MM.1S (cell line): ENCODE results near the gene XPO4.

Experiments used
- EZH2phosphoT487 ChIP-seq: fragments of 300-600 bp; sonication (generic); IDR thresholded peaks from 2 replicates; pipeline ENCODE4 v1.6.1; 2018; ENCODE audit warnings: antibody characterized with exemption, low read length
- TF ChIP-seq, protein P1 (sequence below): fragments of 300-600 bp; sonication (generic); IDR thresholded peaks from 2 replicates; pipeline ENCODE4 v1.5.1; 2016; ENCODE audit warnings: antibody characterized with exemption, low read length, mixed read lengths

DNA sequence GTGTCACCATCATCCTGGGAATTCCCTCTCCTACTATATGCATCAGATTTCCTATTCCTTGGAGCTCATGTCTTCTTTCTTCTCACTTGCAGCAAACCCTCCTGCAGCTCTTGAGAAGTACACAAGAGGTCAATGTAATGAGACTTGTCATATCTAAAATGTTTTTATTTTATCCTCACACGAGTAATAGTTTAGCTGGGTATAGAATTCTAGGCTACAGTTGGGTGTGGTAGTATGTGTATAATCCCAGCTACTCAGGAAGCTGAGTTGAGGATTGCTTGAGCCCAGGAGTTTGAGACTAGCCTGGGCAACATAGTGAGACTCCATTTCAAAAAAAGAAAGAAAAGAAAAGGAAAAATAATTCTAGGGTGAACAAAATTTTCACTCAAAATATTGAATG is 153.2 kb downstream of the XPO4 start:
- TF ChIP-seq, protein P1, sequence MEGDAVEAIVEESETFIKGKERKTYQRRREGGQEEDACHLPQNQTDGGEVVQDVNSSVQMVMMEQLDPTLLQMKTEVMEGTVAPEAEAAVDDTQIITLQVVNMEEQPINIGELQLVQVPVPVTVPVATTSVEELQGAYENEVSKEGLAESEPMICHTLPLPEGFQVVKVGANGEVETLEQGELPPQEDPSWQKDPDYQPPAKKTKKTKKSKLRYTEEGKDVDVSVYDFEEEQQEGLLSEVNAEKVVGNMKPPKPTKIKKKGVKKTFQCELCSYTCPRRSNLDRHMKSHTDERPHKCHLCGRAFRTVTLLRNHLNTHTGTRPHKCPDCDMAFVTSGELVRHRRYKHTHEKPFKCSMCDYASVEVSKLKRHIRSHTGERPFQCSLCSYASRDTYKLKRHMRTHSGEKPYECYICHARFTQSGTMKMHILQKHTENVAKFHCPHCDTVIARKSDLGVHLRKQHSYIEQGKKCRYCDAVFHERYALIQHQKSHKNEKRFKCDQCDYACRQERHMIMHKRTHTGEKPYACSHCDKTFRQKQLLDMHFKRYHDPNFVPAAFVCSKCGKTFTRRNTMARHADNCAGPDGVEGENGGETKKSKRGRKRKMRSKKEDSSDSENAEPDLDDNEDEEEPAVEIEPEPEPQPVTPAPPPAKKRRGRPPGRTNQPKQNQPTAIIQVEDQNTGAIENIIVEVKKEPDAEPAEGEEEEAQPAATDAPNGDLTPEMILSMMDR: no peak
- no peak for TF ChIP-seq EZH2phosphoT487
